ENCODE data around the gene CLIC5.

DNA sequence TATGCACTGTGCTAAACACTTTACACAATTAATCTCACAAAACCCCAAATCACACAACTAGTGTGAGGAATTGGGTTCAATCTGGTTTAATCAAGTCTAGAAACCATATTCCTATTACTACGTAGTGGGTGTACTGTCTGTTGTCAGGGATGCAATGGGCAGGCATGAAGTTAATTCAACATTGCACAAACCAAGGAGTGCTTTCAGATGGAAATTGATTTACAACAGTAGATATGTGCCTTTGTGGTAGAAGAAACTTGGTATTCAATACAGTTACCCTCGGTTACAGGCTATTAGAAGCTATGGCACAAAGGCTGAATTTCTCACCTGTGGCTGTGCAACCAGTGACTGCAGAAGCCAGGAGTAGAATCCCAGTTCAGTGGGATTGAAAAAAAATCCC lies 157.8 kb downstream of the CLIC5 start:
- TF ChIP-seq, protein P1, sequence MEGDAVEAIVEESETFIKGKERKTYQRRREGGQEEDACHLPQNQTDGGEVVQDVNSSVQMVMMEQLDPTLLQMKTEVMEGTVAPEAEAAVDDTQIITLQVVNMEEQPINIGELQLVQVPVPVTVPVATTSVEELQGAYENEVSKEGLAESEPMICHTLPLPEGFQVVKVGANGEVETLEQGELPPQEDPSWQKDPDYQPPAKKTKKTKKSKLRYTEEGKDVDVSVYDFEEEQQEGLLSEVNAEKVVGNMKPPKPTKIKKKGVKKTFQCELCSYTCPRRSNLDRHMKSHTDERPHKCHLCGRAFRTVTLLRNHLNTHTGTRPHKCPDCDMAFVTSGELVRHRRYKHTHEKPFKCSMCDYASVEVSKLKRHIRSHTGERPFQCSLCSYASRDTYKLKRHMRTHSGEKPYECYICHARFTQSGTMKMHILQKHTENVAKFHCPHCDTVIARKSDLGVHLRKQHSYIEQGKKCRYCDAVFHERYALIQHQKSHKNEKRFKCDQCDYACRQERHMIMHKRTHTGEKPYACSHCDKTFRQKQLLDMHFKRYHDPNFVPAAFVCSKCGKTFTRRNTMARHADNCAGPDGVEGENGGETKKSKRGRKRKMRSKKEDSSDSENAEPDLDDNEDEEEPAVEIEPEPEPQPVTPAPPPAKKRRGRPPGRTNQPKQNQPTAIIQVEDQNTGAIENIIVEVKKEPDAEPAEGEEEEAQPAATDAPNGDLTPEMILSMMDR (IDR thresholded peaks at IDR 0.05), result no peak
- TF ChIP-seq SIN3A (IDR thresholded peaks at IDR 0.05; ENCODE audit: borderline replicate concordance, insufficient read depth, low read depth, low read length), result no peak
- TF ChIP-seq, protein P2, sequence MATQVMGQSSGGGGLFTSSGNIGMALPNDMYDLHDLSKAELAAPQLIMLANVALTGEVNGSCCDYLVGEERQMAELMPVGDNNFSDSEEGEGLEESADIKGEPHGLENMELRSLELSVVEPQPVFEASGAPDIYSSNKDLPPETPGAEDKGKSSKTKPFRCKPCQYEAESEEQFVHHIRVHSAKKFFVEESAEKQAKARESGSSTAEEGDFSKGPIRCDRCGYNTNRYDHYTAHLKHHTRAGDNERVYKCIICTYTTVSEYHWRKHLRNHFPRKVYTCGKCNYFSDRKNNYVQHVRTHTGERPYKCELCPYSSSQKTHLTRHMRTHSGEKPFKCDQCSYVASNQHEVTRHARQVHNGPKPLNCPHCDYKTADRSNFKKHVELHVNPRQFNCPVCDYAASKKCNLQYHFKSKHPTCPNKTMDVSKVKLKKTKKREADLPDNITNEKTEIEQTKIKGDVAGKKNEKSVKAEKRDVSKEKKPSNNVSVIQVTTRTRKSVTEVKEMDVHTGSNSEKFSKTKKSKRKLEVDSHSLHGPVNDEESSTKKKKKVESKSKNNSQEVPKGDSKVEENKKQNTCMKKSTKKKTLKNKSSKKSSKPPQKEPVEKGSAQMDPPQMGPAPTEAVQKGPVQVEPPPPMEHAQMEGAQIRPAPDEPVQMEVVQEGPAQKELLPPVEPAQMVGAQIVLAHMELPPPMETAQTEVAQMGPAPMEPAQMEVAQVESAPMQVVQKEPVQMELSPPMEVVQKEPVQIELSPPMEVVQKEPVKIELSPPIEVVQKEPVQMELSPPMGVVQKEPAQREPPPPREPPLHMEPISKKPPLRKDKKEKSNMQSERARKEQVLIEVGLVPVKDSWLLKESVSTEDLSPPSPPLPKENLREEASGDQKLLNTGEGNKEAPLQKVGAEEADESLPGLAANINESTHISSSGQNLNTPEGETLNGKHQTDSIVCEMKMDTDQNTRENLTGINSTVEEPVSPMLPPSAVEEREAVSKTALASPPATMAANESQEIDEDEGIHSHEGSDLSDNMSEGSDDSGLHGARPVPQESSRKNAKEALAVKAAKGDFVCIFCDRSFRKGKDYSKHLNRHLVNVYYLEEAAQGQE (IDR thresholded peaks at IDR 0.05; ENCODE audit: insufficient read depth in 1 of 2, low read depth in 2 of 2, low read length in 1 of 2), result no peak

All from Panc1 (cell line).